ENCODE measurements around the gene PARD6A. TPM values are rescaled to one million over a fixed set of nuclear protein-coding genes. Genes with fewer than 3 reads are reported as not detected.

PARD6A gene
- total RNA-seq, 1 donor from 2014 or later, result 6.5 TPM

GRCh38 chr16:67658849-67659674 lies 1.7 kb upstream of the PARD6A start:
- TF ChIP-seq, protein P1, sequence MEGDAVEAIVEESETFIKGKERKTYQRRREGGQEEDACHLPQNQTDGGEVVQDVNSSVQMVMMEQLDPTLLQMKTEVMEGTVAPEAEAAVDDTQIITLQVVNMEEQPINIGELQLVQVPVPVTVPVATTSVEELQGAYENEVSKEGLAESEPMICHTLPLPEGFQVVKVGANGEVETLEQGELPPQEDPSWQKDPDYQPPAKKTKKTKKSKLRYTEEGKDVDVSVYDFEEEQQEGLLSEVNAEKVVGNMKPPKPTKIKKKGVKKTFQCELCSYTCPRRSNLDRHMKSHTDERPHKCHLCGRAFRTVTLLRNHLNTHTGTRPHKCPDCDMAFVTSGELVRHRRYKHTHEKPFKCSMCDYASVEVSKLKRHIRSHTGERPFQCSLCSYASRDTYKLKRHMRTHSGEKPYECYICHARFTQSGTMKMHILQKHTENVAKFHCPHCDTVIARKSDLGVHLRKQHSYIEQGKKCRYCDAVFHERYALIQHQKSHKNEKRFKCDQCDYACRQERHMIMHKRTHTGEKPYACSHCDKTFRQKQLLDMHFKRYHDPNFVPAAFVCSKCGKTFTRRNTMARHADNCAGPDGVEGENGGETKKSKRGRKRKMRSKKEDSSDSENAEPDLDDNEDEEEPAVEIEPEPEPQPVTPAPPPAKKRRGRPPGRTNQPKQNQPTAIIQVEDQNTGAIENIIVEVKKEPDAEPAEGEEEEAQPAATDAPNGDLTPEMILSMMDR (IDR thresholded peaks at IDR 0.05; ENCODE audit: insufficient read depth, low read length, poor library complexity, severe bottlenecking), result no peak
- no peak for DNase-seq (ENCODE audit: low read depth)
- peaks cover 2% of the 10 kb centered on the region for H3K36me3 ChIP-seq (ENCODE audit: control insufficient read depth, insufficient read depth, low read length)
- H3K4me3 ChIP-seq (ENCODE audit: low read depth, low read length), result peak overlapping the region; percentile 79
- H3K27me3 ChIP-seq (ENCODE audit: control insufficient read depth, insufficient read depth, low read length), result peaks cover 9% of the 10 kb centered on the region

DNA sequence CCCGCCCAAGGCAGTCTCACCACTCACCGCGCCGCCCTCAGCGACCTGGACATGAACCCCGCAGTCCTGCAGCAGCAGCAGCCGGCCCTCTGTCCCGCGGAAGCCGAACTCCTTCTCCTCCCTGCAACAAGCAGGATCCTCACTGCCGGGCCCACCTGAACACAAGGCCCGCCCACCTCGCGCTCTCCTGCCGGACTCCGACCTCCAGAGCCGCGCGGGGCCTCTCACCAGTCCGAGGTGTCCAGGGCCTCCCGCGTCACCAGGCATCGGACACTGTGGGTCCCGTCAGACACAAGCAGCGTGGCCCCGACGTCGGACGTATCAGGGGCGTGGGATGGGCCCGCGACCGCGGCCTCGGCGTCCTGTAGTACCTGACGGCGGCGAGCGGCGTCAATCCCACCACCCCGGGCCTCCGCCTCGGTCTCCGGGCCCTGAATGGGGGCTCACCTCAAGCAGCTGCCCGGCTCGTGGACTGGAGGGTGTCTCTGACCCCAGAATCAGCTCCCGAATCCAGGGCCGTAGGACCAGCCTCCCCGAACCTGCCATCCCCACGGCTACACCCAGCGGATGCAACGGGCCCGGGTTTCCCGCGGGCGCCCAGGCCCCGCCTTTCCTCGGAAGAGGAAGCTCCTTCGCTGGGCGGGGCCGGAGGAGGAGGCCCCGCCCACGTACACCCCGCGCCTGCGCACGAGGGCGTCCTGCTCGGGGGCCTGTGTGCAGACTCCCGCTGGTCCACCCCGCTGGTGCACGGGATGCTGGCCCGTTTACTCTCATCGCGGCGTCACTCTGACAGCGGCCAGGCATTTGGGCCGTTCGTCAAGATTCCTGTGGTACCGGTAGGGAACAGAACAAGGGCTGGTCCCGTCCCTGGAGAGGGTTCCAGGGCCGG lies 841 bp upstream of the PARD6A start, which contains the start of gene ACD:
ACD (minus strand) TSS at position 586 of the 889 bp plus-strand sequence; CDS start at position 546, 40 bp downstream.
- Histone ChIP-seq H3K36me3 (ENCODE audit: control insufficient read depth, insufficient read depth, low read length) (peaks cover 2% of the 10 kb centered on the region), H3K4me3 (ENCODE audit: low read depth, low read length) (peak within 1 kb of the TSS; percentile 79), H3K27me3 (ENCODE audit: control insufficient read depth, insufficient read depth, low read length) (peaks cover under 1% of the 10 kb centered on the region)
- DNase-seq (ENCODE audit: low read depth), result peak; percentile 51
- TF ChIP-seq, protein P1 (IDR thresholded peaks at IDR 0.05; ENCODE audit: insufficient read depth, low read length, poor library complexity, severe bottlenecking), result no peak

DNA sequence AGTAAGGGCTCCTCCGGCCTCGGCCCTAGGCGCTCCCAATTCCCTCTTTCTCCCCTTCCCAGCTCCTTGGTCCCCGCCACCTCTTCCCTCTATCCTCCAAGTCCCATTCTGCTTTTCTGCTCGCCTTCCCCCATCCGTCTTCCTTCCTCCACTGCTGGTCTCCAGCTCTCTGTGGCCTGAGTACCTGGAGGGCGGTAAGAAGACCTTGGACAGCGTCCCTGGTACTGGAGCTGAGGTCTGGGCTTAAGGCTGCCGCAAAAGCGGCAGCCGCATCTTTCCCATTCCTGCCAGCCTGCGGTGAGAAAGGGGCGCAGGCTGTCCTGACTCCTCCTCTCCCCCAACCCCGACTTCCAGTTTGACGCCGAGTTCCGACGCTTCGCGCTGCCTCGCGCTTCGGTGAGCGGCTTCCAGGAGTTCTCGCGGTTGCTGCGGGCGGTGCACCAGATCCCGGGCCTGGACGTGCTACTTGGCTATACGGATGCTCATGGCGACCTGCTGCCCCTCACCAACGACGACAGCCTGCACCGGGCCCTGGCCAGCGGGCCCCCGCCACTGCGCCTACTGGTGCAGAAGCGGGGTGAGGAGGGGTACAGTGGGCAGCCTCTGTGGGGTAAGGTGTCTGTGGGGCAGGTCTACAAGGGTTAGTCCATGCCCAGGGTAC lies 471 bp downstream of the PARD6A start:
- Histone ChIP-seq H3K4me3 (ENCODE audit: low read depth, low read length) (peak overlapping the region; percentile 42), H3K36me3 (ENCODE audit: control insufficient read depth, insufficient read depth, low read length) (peaks cover 2% of the 10 kb centered on the region), H3K27me3 (ENCODE audit: control insufficient read depth, insufficient read depth, low read length) (no peaks in the 10 kb centered on the region)
- TF ChIP-seq, protein P1 (IDR thresholded peaks at IDR 0.05; ENCODE audit: insufficient read depth, low read length, poor library complexity, severe bottlenecking), result no peak
- peak; percentile 47 for DNase-seq (ENCODE audit: low read depth)

DNA sequence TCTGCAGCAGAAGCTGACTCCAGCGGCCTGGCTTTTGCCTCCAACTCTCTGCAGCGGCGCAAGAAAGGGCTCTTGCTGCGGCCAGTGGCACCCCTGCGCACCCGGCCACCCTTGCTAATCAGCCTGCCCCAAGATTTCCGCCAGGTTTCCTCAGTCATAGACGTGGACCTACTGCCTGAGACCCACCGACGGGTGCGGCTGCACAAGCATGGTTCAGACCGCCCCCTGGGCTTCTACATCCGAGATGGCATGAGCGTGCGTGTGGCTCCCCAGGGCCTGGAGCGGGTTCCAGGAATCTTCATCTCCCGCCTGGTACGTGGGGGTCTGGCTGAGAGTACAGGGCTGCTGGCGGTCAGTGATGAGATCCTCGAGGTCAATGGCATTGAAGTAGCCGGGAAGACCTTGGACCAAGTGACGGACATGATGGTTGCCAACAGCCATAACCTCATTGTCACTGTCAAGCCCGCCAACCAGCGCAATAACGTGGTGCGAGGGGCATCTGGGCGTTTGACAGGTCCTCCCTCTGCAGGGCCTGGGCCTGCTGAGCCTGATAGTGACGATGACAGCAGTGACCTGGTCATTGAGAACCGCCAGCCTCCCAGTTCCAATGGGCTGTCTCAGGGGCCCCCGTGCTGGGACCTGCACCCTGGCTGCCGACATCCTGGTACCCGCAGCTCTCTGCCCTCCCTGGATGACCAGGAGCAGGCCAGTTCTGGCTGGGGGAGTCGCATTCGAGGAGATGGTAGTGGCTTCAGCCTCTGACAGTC lies 1.3 kb downstream of the PARD6A start:
- Histone ChIP-seq H3K4me3 (ENCODE audit: low read depth, low read length) (no peak overlapping the region), H3K27me3 (ENCODE audit: control insufficient read depth, insufficient read depth, low read length) (no peaks in the 10 kb centered on the region), H3K36me3 (ENCODE audit: control insufficient read depth, insufficient read depth, low read length) (peaks cover 2% of the 10 kb centered on the region)
- TF ChIP-seq, protein P1 (IDR thresholded peaks at IDR 0.05; ENCODE audit: insufficient read depth, low read length, poor library complexity, severe bottlenecking), result no peak
- DNase-seq (ENCODE audit: low read depth), result no peak

DNA sequence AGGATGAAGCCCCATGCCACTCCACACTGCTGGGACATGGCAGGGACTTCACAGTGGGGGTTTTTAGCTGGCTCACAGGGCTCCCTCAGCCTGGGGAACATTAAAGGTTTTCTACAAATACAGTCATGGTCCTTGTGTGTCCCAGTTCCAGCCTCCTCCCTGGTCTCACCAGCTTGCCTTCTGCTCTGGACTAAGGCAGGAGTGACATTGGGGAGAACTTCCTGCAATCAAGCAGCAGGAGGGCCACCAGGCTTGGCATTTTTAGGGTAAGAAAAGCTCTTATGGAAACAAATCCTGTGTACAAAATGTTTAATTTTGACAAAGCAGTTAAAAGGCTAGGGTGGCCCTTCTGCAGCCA lies 1.9 kb downstream of the PARD6A start:
- H3K27me3 ChIP-seq (ENCODE audit: control insufficient read depth, insufficient read depth, low read length), result no peaks in the 10 kb centered on the region
- peaks cover 2% of the 10 kb centered on the region for H3K36me3 ChIP-seq (ENCODE audit: control insufficient read depth, insufficient read depth, low read length)
- TF ChIP-seq, protein P1 (IDR thresholded peaks at IDR 0.05; ENCODE audit: insufficient read depth, low read length, poor library complexity, severe bottlenecking), result no peak
- H3K4me3 ChIP-seq (ENCODE audit: low read depth, low read length), result no peak overlapping the region
- no peak for DNase-seq (ENCODE audit: low read depth)

Measured in kidney epithelial cell (primary cell).